GM18519 (cell line): ENCODE results near the gene PARP1.

Experiments used
- ATAC-seq: cut with Tn5 transposase; IDR thresholded peaks from one replicate; pipeline ENCODE4 v1.9.1; 2021; ENCODE audit warnings: mild to moderate bottlenecking, moderate library complexity; ENCODE audit not compliant: unreplicated experiment, low FRiP score

The PARP1 gene

GRCh38 chr1:226318471-226318870 lies 89.4 kb downstream of the PARP1 start:
- no peak for ATAC-seq

DNA sequence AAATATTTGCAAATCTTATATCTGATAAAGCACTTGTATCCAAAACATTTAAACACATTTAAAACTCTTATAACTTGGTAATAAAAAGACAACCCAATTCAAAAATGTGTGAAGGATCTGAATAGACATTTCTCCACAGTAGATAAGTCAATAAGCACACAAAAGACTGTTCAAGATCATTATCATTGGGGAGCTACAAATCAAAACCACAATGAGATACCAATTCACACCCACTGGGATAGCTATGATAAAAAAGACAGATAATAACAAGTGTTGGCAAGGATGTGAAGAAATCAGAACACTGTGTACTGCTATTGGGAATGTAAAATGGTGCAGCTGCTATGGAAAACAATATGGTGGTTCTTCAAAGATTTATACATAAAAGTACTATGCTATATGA lies 93.8 kb downstream of the PARP1 start:
- ATAC-seq, result no peak

DNA sequence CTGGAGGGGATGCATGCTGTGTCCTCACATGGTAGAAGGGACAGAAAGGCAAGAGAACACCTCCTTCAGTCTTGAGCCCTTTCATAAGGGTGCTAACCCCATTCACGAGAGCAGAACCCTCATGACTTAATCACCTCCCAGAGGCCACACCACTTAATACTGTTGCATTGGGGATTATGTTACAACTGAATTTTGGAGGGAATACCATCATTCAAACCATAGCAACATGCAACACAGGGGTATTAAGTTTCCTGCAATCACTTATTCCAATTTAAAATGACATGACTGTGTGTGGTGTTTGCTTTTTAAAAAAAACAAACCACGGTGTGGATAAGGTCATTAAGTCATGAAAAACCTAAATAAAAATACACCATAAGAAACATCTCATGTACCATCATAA lies 95.8 kb downstream of the PARP1 start:
- ATAC-seq, result no peak

DNA sequence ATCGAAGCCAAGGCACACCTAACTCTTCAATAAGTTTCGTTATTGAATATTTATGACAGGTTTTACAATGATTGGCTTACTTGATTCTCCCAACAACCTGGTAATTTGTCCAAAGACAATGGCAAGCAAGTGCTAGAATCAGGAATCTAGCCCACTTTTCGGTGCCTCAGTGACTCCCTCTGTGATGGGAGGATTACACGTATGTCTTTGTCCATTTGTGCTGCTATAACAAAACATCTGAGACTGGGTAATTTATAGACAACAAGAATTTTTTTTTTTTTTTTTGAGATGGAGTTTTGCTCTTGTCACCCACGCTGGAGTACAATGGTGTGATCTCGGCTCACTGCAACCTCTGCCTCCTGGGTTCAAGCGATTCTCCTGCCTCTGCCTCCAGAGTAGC lies 96.5 kb downstream of the PARP1 start:
- no peak for ATAC-seq
